Smooth muscle cell (in vitro differentiated cells): ENCODE results near the gene CTNNA2. TPM values are rescaled to one million over a fixed set of nuclear protein-coding genes. Genes with fewer than 3 reads are reported as not detected.

Source experiments
- DNase-seq: peaks from one replicate; lab custom pipeline; 2025; ENCODE audit not compliant: unreplicated experiment; lab: John Stamatoyannopoulos, UW
- H2AFZ ChIP-seq: fragments of 200-600 bp; sonication (generic); 2 replicates; pipeline ENCODE4 v1.6.0; 2016; ENCODE audit warnings: antibody characterized with exemption, low read depth, mild to moderate bottlenecking
- H3F3A ChIP-seq: fragments of 200-600 bp; sonication (generic); 2 replicates; pipeline ENCODE4 v1.6.0; 2017; ENCODE audit warnings: antibody characterized with exemption, low read depth
- H3K27ac ChIP-seq: fragments of 200-600 bp; sonication (generic); 2 replicates; pipeline ENCODE4 v1.5.1; 2016; ENCODE audit warnings: low read depth, mild to moderate bottlenecking
- H3K27me3 ChIP-seq: fragments of 200-600 bp; sonication (generic); 2 replicates; pipeline ENCODE4 v1.6.1; 2016; ENCODE audit warnings: low read depth, mild to moderate bottlenecking
- H3K36me3 ChIP-seq: fragments of 200-600 bp; sonication (generic); 2 replicates; pipeline ENCODE4 v1.5.1; 2016; ENCODE audit warnings: low read depth
- H3K4me1 ChIP-seq: fragments of 200-600 bp; sonication (generic); 2 replicates; pipeline ENCODE4 v1.5.1; 2016; ENCODE audit warnings: low read depth
- H3K4me2 ChIP-seq: fragments of 200-600 bp; sonication (generic); 2 replicates; pipeline ENCODE4 v1.6.0; 2016; ENCODE audit warnings: mild to moderate bottlenecking
- H3K4me3 ChIP-seq: fragments of 200-600 bp; sonication (generic); 2 replicates; pipeline ENCODE4 v1.5.1; 2016; ENCODE audit warnings: mild to moderate bottlenecking
- H3K79me2 ChIP-seq: fragments of 200-600 bp; sonication (generic); 2 replicates; pipeline ENCODE4 v1.6.0; 2016; ENCODE audit warnings: low read depth, mild to moderate bottlenecking
- H3K9ac ChIP-seq: fragments of 200-600 bp; sonication (generic); 2 replicates; pipeline ENCODE4 v1.6.0; 2016; ENCODE audit warnings: low read depth
- H3K9me3 ChIP-seq: fragments of 200-600 bp; sonication (generic); replicated peaks from 2 replicates; pipeline ENCODE4 v1.5.1; 2016; ENCODE audit warnings: low read depth
- H4K20me1 ChIP-seq: fragments of 200-600 bp; sonication (generic); 2 replicates; pipeline ENCODE4 v1.6.0; 2016; ENCODE audit warnings: low read depth
- CTCF ChIP-seq: fragments of 200-600 bp; sonication (generic); IDR thresholded peaks from 2 replicates; pipeline ENCODE4 v1.5.1; 2017; ENCODE audit warnings: borderline replicate concordance, mild to moderate bottlenecking, antibody characterized with exemption; ENCODE audit not compliant: insufficient read depth, poor library complexity, severe bottlenecking
- WGBS: methylation state at CpG from one replicate; pipeline ENCODE4 v1.1.7; 2016; ENCODE audit warnings: low lambda C conversion rate; 5-methylcytosine and 5-hydroxymethylcytosine counted together
- polyA plus RNA-seq: library from polyadenylated mRNA; unstranded; fragments of >200 nt; fragmentation: Nextera tagmentation; extraction: Ambion mirVana; gene quantifications from 2 replicates; pipeline ENCODE4 v1.2.1, GENCODE V29; 2016
- total RNA-seq: library from RNA; depleted of rRNA; stranded (reverse); fragments of >200 nt; gene quantifications from 2 replicates; pipeline ENCODE4 v1.2.3, GENCODE V29; 2014

CTNNA2 gene
- total and polyA plus RNA-seq, 2 experiments from 2014 or later: not detected

- no peaks in the 10 kb centered on the region for H3K79me2 ChIP-seq
- H3K4me2 ChIP-seq: no peak overlapping the region
- TF ChIP-seq CTCF: no peak
- no peak overlapping the region for H2AFZ ChIP-seq
- H3K27me3 ChIP-seq: no peaks in the 10 kb centered on the region
- 72% methylated on average over 5 of the region's 5 CpGs for WGBS
- H4K20me1 ChIP-seq: no peaks in the 10 kb centered on the region
- no peak overlapping the region for H3K27ac ChIP-seq
- no peak overlapping the region for H3K4me3 ChIP-seq
- H3K9me3 ChIP-seq: no peaks in the 10 kb centered on the region
- H3K4me1 ChIP-seq: no peaks in the 10 kb centered on the region
- H3K36me3 ChIP-seq: no peaks in the 10 kb centered on the region
- DNase-seq: no peak
- no peak overlapping the region for H3K9ac ChIP-seq
- no peaks in the 10 kb centered on the region for H3F3A ChIP-seq
Measured at GRCh38 chr2:80548469-80548868, 1035.6 kb downstream of the CTNNA2 start.

DNA sequence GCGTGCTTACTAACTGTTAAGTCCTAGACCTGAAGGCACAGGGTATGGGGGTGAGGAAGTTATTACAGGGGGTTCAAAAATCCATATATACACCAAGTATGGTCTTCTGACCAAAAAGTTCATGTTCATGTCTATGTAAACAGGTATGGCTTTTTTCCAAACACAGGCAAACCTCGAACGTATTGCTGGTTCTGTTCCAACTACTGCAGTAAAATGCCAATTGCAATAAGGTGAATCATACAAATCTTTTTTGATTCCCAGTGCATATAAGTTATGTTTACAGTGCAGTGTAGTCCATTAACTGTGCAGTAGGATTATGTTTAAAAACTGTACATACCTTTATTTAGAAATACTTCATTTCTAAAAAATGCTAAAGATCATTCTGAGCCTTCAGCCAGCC lies 1037.0 kb downstream of the CTNNA2 start:
- WGBS: 90% methylated on average over 3 of the region's 3 CpGs

DNA sequence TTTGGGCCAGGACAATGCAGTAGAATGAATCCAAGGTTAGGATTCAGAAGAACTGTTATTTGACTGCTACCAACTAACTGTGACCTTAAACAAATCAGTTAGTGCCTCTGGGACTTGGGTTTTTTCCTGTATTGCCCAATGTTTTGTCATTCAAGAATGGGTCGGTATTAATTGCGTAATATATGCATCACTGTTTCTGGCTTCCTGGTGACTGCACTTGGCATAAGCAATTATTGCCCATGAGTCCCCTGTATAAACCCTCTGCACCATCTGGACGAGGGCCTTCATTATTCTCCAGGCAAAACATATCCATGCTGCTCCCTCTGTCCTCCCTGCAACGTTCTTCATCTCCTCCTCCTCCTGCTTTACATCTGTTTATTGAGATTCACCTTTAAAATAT lies 1047.5 kb downstream of the CTNNA2 start:
- Histone ChIP-seq H3K27me3 (no peaks in the 10 kb centered on the region), H3K9ac (no peak overlapping the region), H3F3A (no peaks in the 10 kb centered on the region), H4K20me1 (no peaks in the 10 kb centered on the region), H3K27ac (no peak overlapping the region), H3K4me1 (no peaks in the 10 kb centered on the region), H3K4me3 (no peak overlapping the region), H3K36me3 (no peaks in the 10 kb centered on the region), H3K4me2 (no peak overlapping the region), H3K79me2 (no peaks in the 10 kb centered on the region), H2AFZ (no peak overlapping the region), H3K9me3 (no peaks in the 10 kb centered on the region)
- TF ChIP-seq CTCF: no peak
- DNase-seq: no peak
- WGBS: 57% methylated on average over 4 of the region's 4 CpGs

More for the DNA sequence above, 1037.0 kb downstream of the CTNNA2 start:
- Histone ChIP-seq H3K9ac (no peak overlapping the region), H3K4me3 (no peak overlapping the region), H2AFZ (no peak overlapping the region), H4K20me1 (no peaks in the 10 kb centered on the region), H3K4me2 (no peak overlapping the region), H3K9me3 (no peaks in the 10 kb centered on the region), H3F3A (no peaks in the 10 kb centered on the region), H3K27me3 (no peaks in the 10 kb centered on the region), H3K36me3 (no peaks in the 10 kb centered on the region), H3K79me2 (no peaks in the 10 kb centered on the region), H3K4me1 (no peaks in the 10 kb centered on the region), H3K27ac (no peak overlapping the region)
- DNase-seq: no peak
- no peak for TF ChIP-seq CTCF

DNA sequence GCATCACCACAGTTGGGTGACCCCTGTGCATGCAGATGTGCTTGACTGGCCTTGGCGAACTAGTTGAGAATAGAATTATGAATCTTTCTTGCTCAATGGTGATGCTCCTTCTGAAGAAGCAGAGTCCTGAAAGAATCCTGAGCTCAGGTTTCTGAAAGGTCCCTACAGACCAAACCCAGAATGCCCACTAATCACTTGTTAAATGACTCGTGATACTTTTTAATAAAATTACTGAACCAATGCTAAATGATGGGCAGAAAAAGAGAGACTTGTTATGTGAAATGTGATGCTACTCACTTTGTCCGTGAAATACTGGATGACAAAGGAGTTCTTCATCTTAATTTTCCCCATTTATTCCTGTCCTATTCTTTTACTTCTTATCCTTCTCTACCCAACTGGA lies 1055.2 kb downstream of the CTNNA2 start:
- H3K4me2 ChIP-seq: no peak overlapping the region
- H3K4me1 ChIP-seq: no peaks in the 10 kb centered on the region
- H3K9me3 ChIP-seq: no peaks in the 10 kb centered on the region
- no peak overlapping the region for H3K27ac ChIP-seq
- H3K36me3 ChIP-seq: no peaks in the 10 kb centered on the region
- no peaks in the 10 kb centered on the region for H3K27me3 ChIP-seq
- no peaks in the 10 kb centered on the region for H3F3A ChIP-seq
- TF ChIP-seq CTCF: no peak
- H4K20me1 ChIP-seq: no peaks in the 10 kb centered on the region
- H2AFZ ChIP-seq: no peak overlapping the region
- no peak overlapping the region for H3K4me3 ChIP-seq
- H3K79me2 ChIP-seq: no peaks in the 10 kb centered on the region
- DNase-seq: no peak
- no peak overlapping the region for H3K9ac ChIP-seq
- WGBS: 83% methylated on average over 3 of the region's 3 CpGs
